ENCODE measurements around the gene KCNK6.
"Not testable (repeated sequence)": the region's sequence is repeated elsewhere in the genome, so short reads cannot be mapped to it uniquely, and the experiment has no call there.

The KCNK6 gene

GRCh38 chr19:38324431-38324830, 4.8 kb downstream of the KCNK6 start:
- DNase-seq, result no peak

GRCh38 chr19:38326591-38326990, 6.9 kb downstream of the KCNK6 start:
- no peak for DNase-seq

GRCh38 chr19:38329651-38330050, 10.0 kb downstream of the KCNK6 start:
- DNase-seq, result no peak

- DNase-seq, result no peak
Measured at GRCh38 chr19:38331728-38332127, 12.1 kb downstream of the KCNK6 start.

GRCh38 chr19:38333245-38333644, 13.6 kb downstream of the KCNK6 start:
- no peak for DNase-seq

- DNase-seq, result peak; percentile 92 to 94
Measured at GRCh38 chr19:38335949-38336637, 16.4 kb downstream of the KCNK6 start.

- DNase-seq, result peak; percentile 93 to 96
Measured at GRCh38 chr19:38336638-38337359, 17.2 kb downstream of the KCNK6 start.

GRCh38 chr19:38337360-38337653, 17.7 kb downstream of the KCNK6 start:
- DNase-seq, result no peak

GRCh38 chr19:38339011-38339410, 19.4 kb downstream of the KCNK6 start:
- DNase-seq, result not testable (repeated sequence)

- DNase-seq, result no peak
Measured at GRCh38 chr19:38340927-38341326, 21.3 kb downstream of the KCNK6 start.

GRCh38 chr19:38346837-38347236, 27.2 kb downstream of the KCNK6 start:
- no peak for DNase-seq

GRCh38 chr19:38350883-38351282, 31.2 kb downstream of the KCNK6 start:
- DNase-seq, result no peak

GRCh38 chr19:38351865-38352395, 32.3 kb downstream of the KCNK6 start:
- no peak for DNase-seq

GRCh38 chr19:38352611-38353010, 33.0 kb downstream of the KCNK6 start:
- no peak for DNase-seq

GRCh38 chr19:38355728-38356725, 36.4 kb downstream of the KCNK6 start:
- DNase-seq, result no peak

GRCh38 chr19:38358071-38358470, 38.4 kb downstream of the KCNK6 start:
- no peak for DNase-seq

GRCh38 chr19:38359242-38360021, 39.8 kb downstream of the KCNK6 start:
- DNase-seq, result no peak

- DNase-seq, result no peak
Measured at GRCh38 chr19:38360351-38360750, 40.7 kb downstream of the KCNK6 start.

- no peak for DNase-seq
Measured at GRCh38 chr19:38360839-38361631, 41.4 kb downstream of the KCNK6 start.

- DNase-seq, result peak; percentile 45 to 58
Measured at GRCh38 chr19:38361633-38362075, 42.0 kb downstream of the KCNK6 start.

All from bone marrow (tissue), 2 donors.